MM.1S (cell line): ENCODE results near the gene PATJ.

Source experiments
- EZH2 ChIP-seq: fragments of 300-600 bp; sonication (generic); optimal IDR thresholded peaks from 2 replicates; pipeline ENCODE3; 2017; ENCODE audit warnings: low read depth, mild to moderate bottlenecking, antibody characterized with exemption, low read length, mixed read lengths
- EZH2phosphoT487 ChIP-seq: fragments of 300-600 bp; sonication (generic); IDR thresholded peaks from 2 replicates; pipeline ENCODE4 v1.6.1; 2018; ENCODE audit warnings: antibody characterized with exemption, low read length
- TF ChIP-seq, protein P1 (sequence below): fragments of 300-600 bp; sonication (generic); IDR thresholded peaks from 2 replicates; pipeline ENCODE4 v1.5.1; 2016; ENCODE audit warnings: antibody characterized with exemption, low read length, mixed read lengths

DNA sequence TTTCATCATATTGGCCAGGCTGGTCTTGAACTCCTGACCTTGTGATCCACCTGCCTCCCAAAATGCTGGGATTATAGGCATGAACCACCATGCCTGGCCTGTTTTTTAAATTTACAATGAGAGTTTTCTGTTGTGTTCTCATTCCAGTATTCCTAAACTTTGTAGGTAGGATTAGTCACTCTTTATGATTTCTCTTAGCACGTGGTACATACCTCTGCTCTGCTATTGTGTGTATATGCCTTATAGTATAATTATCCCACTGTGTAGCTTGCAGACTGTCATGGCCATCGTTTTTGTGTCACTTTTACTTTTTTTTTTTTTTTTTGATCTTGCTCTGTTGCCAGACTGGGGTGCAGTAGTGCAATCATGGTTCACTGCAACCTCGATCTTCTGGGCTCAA, 14.5 kb downstream of the PATJ start:
- TF ChIP-seq EZH2 (no peak), EZH2phosphoT487 (no peak)
- TF ChIP-seq, protein P1, sequence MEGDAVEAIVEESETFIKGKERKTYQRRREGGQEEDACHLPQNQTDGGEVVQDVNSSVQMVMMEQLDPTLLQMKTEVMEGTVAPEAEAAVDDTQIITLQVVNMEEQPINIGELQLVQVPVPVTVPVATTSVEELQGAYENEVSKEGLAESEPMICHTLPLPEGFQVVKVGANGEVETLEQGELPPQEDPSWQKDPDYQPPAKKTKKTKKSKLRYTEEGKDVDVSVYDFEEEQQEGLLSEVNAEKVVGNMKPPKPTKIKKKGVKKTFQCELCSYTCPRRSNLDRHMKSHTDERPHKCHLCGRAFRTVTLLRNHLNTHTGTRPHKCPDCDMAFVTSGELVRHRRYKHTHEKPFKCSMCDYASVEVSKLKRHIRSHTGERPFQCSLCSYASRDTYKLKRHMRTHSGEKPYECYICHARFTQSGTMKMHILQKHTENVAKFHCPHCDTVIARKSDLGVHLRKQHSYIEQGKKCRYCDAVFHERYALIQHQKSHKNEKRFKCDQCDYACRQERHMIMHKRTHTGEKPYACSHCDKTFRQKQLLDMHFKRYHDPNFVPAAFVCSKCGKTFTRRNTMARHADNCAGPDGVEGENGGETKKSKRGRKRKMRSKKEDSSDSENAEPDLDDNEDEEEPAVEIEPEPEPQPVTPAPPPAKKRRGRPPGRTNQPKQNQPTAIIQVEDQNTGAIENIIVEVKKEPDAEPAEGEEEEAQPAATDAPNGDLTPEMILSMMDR, result no peak
